ENCODE data around the gene HBM. TPM values are rescaled to one million over a fixed set of nuclear protein-coding genes. Genes with fewer than 3 reads are reported as not detected.
"Not testable (repeated sequence)": the region's sequence is repeated elsewhere in the genome, so short reads cannot be mapped to it uniquely, and the experiment has no call there.

The HBM gene
- polyA plus RNA-seq, 4 donors = 1.5 to 29.2 (median 3.6) TPM

DNA sequence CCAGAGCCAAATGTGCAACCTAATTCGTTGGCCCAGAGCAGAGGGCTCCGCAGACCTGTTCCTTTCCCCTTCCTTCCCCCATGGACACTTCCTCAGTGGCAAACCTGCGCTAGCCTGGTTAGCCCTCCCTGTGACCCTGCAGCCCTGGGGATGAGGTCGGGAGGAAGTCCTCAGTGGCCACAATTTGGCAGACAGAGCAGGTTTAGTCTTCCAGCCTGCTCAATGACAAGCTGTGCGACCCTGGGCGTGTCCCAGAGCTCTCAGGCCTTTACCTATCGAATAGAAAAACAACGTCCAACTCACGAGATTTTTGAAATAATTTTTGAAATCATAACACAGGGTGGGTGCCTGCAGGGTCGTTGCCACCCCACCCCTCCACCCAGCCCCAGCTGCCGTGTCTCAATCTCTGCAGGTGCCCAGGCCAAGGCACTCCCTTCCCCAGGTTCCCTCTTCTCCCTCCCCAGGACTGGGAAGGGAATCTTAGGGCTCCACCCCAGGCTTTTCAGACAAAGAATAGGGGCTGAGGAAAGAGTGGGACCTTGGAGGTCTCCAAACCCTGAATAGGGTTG, 1.4 kb downstream of the HBM start:
- no peak for DNase-seq (ENCODE audit: low read depth in 4 of 4, low spot score in 3 of 4)

DNA sequence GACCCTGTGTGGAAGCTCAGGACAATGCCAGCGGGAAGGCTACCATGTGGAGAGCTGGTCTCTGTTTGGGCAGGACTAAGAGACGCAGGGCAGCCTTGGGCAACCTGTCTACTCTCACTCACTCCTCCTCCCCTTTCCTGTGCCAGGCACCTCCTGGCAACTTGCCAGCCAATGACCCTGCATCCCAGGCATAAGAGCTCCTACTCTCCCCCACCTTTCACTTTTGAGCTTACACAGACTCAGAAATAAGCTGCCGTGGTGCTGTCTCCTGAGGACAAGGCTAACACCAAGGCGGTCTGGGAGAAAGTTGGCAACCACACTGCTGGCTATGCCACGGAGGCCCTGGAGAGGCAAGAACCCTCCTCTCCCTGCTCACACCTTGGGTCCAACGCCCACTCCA, 2.6 kb downstream of the HBM start:
- DNase-seq (ENCODE audit: low read depth in 4 of 4, low spot score in 3 of 4) = no peak

DNA sequence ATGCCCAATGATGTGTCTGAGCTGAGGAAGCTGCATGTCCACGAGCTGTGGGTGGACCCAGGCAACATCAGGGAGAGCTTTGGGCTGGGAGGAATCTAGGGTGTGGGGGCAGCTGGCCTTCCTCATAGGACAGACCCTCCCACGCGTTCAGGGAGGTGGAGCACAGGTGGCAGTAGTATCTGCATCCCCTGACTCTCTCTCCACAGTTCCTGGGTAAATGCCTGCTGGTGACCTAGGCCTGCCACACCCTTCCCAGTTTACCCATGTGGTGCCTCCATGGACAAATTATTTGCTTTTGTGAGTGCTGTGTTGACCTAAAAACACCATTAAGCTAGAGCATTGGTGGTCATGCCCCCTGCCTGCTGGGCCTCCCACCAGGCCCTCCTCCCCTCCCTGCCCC, 3.2 kb downstream of the HBM start:
- DNase-seq (ENCODE audit: low read depth in 4 of 4, low spot score in 3 of 4) = no peak

DNA sequence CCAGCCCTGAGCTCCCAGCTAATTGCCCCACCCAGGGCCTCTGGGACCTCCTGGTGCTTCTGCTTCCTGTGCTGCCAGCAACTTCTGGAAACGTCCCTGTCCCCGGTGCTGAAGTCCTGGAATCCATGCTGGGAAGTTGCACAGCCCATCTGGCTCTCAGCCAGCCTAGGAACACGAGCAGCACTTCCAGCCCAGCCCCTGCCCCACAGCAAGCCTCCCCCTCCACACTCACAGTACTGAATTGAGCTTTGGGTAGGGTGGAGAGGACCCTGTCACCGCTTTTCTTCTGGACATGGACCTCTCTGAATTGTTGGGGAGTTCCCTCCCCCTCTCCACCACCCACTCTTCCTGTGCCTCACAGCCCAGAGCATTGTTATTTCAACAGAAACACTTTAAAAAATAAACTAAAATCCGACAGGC, 4.3 kb downstream of the HBM start:
- DNase-seq (ENCODE audit: low read depth in 4 of 4, low spot score in 3 of 4) = not testable (repeated sequence)

DNA sequence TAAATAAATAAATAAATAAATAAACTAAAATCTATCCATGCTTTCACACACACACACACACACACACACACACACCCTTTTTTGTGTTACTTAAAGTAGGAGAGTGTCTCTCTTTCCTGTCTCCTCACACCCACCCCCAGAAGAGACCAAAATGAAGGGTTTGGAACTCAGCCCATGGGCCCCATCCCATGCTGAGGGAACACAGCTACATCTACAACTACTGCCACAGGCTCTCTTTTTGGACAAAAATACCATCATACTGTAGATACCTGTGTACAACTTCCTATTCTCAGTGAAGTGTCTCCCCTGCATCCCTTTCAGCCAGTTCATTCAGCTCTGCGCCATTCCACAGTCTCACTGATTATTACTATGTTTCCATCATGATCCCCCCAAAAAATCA, 5.0 kb downstream of the HBM start:
- no peak for DNase-seq (ENCODE audit: low read depth in 4 of 4, low spot score in 3 of 4)

DNA sequence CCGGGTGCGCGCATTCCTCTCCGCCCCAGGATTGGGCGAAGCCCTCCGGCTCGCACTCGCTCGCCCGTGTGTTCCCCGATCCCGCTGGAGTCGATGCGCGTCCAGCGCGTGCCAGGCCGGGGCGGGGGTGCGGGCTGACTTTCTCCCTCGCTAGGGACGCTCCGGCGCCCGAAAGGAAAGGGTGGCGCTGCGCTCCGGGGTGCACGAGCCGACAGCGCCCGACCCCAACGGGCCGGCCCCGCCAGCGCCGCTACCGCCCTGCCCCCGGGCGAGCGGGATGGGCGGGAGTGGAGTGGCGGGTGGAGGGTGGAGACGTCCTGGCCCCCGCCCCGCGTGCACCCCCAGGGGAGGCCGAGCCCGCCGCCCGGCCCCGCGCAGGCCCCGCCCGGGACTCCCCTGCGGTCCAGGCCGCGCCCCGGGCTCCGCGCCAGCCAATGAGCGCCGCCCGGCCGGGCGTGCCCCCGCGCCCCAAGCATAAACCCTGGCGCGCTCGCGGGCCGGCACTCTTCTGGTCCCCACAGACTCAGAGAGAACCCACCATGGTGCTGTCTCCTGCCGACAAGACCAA, 6.7 kb downstream of the HBM start, which contains the start of gene HBA2:
TSS of gene HBA2 (plus strand) at position 503 of the 568 bp plus-strand sequence. CDS start at position 540, 37 bp downstream.
- DNase-seq (ENCODE audit: low read depth in 4 of 4, low spot score in 3 of 4) = not testable (repeated sequence)

DNA sequence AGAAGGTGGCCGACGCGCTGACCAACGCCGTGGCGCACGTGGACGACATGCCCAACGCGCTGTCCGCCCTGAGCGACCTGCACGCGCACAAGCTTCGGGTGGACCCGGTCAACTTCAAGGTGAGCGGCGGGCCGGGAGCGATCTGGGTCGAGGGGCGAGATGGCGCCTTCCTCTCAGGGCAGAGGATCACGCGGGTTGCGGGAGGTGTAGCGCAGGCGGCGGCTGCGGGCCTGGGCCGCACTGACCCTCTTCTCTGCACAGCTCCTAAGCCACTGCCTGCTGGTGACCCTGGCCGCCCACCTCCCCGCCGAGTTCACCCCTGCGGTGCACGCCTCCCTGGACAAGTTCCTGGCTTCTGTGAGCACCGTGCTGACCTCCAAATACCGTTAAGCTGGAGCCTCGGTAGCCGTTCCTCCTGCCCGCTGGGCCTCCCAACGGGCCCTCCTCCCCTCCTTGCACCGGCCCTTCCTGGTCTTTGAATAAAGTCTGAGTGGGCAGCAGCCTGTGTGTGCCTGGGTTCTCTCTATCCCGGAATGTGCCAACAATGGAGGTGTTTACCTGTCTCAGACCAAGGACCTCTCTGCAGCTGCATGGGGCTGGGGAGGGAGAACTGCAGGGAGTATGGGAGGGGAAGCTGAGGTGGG, 7.6 kb downstream of the HBM start:
- DNase-seq (ENCODE audit: low read depth in 4 of 4, low spot score in 3 of 4) = not testable (repeated sequence)

DNA sequence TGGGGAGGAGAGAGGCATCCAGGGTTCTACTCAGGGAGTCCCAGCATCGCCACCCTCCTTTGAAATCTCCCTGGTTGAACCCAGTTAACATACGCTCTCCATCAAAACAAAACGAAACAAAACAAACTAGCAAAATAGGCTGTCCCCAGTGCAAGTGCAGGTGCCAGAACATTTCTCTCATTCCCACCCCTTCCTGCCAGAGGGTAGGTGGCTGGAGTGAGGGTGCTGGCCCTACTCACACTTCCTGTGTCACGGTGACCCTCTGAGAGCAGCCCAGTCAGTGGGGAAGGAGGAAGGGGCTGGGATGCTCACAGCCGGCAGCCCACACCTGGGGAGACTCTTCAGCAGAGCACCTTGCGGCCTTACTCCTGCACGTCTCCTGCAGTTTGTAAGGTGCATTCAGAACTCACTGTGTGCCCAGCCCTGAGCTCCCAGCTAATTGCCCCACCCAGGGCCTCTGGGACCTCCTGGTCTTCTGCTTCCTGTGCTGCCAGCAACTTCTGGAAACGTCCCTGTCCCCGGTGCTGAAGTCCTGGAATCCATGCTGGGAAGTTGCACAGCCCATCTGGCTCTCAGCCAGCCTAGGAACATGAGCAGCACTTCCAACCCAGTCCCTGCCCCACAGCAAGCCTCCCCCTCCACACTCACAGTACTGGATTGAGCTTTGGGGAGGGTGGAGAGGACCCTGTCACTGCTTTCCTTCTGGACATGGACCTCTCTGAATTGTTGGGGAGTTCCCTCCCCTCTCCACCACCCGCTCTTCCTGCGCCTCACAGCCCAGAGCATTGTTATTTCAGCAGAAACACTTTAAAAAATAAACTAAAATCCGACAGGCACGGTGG, 8.4 kb downstream of the HBM start:
- DNase-seq (ENCODE audit: low read depth in 4 of 4, low spot score in 3 of 4) = not testable (repeated sequence)

DNA sequence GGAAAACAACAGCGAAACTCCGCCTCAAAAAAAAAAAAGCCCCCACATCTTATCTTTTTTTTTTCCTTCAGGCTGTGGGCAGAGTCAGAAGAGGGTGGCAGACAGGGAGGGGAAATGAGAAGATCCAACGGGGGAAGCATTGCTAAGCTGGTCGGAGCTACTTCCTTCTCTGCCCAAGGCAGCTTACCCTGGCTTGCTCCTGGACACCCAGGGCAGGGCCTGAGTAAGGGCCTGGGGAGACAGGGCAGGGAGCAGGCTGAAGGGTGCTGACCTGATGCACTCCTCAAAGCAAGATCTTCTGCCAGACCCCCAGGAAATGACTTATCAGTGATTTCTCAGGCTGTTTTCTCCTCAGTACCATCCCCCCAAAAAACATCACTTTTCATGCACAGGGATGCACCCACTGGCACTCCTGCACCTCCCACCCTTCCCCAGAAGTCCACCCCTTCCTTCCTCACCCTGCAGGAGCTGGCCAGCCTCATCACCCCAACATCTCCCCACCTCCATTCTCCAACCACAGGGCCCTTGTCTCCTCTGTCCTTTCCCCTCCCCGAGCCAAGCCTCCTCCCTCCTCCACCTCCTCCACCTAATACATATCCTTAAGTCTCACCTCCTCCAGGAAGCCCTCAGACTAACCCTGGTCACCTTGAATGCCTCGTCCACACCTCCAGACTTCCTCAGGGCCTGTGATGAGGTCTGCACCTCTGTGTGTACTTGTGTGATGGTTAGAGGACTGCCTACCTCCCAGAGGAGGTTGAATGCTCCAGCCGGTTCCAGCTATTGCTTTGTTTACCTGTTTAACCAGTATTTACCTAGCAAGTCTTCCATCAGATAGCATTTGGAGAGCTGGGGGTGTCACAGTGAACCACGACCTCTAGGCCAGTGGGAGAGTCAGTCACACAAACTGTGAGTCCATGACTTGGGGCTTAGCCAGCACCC, 9.5 kb downstream of the HBM start:
- DNase-seq (ENCODE audit: low read depth in 4 of 4, low spot score in 3 of 4) = no peak

DNA sequence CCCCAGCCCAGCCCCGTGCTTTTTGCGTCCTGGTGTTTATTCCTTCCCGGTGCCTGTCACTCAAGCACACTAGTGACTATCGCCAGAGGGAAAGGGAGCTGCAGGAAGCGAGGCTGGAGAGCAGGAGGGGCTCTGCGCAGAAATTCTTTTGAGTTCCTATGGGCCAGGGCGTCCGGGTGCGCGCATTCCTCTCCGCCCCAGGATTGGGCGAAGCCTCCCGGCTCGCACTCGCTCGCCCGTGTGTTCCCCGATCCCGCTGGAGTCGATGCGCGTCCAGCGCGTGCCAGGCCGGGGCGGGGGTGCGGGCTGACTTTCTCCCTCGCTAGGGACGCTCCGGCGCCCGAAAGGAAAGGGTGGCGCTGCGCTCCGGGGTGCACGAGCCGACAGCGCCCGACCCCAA, 10.2 kb downstream of the HBM start:
- not testable (repeated sequence) for DNase-seq (ENCODE audit: low read depth in 4 of 4, low spot score in 3 of 4)

DNA sequence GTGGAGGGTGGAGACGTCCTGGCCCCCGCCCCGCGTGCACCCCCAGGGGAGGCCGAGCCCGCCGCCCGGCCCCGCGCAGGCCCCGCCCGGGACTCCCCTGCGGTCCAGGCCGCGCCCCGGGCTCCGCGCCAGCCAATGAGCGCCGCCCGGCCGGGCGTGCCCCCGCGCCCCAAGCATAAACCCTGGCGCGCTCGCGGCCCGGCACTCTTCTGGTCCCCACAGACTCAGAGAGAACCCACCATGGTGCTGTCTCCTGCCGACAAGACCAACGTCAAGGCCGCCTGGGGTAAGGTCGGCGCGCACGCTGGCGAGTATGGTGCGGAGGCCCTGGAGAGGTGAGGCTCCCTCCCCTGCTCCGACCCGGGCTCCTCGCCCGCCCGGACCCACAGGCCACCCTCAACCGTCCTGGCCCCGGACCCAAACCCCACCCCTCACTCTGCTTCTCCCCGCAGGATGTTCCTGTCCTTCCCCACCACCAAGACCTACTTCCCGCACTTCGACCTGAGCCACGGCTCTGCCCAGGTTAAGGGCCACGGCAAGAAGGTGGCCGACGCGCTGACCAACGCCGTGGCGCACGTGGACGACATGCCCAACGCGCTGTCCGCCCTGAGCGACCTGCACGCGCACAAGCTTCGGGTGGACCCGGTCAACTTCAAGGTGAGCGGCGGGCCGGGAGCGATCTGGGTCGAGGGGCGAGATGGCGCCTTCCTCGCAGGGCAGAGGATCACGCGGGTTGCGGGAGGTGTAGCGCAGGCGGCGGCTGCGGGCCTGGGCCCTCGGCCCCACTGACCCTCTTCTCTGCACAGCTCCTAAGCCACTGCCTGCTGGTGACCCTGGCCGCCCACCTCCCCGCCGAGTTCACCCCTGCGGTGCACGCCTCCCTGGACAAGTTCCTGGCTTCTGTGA, 11.0 kb downstream of the HBM start, which contains the start of gene HBA1:
TSS of gene HBA1 (plus strand) at position 204 of the 906 bp plus-strand sequence. CDS start at position 241, 37 bp downstream.
- DNase-seq (ENCODE audit: low read depth in 4 of 4, low spot score in 3 of 4) = not testable (repeated sequence)

DNA sequence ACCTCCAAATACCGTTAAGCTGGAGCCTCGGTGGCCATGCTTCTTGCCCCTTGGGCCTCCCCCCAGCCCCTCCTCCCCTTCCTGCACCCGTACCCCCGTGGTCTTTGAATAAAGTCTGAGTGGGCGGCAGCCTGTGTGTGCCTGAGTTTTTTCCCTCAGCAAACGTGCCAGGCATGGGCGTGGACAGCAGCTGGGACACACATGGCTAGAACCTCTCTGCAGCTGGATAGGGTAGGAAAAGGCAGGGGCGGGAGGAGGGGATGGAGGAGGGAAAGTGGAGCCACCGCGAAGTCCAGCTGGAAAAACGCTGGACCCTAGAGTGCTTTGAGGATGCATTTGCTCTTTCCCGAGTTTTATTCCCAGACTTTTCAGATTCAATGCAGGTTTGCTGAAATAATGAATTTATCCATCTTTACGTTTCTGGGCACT, 11.6 kb downstream of the HBM start:
- no peak for DNase-seq (ENCODE audit: low read depth in 4 of 4, low spot score in 3 of 4)

DNA sequence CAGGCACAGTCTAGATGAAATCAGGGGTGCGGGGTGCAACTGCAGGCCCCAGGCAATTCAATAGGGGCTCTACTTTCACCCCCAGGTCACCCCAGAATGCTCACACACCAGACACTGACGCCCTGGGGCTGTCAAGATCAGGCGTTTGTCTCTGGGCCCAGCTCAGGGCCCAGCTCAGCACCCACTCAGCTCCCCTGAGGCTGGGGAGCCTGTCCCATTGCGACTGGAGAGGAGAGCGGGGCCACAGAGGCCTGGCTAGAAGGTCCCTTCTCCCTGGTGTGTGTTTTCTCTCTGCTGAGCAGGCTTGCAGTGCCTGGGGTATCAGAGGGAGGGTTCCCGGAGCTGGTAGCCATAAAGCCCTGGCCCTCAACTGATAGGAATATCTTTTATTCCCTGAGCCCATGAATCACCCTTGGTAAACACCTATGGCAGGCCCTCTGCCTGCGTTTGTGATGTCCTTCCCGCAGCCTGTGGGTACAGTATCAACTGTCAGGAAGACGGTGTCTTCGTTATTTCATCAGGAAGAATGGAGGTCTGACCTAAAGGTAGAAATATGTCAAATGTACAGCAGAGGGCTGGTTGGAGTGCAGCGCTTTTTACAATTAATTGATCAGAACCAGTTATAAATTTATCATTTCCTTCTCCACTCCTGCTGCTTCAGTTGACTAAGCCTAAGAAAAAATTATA, 12.3 kb downstream of the HBM start:
- no peak for DNase-seq (ENCODE audit: low read depth in 4 of 4, low spot score in 3 of 4)

DNA sequence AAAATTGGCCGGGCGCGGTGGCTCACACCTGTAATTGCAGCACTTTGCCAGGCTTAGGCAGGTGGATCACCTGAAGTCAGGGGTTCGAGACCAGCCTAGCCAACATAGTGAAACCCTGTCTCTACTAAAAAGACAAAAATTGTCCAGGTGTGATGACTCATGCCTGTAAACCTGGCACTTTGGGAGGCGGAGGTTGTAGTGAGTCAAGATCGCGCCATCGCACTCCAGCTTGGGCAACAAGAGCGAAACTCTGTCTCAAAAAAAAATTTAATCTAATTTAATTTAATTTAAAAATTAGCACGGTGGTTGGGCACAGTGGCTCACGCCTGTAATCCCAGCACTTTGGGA, 12.9 kb downstream of the HBM start:
- no peak for DNase-seq (ENCODE audit: low read depth in 4 of 4, low spot score in 3 of 4)

DNA sequence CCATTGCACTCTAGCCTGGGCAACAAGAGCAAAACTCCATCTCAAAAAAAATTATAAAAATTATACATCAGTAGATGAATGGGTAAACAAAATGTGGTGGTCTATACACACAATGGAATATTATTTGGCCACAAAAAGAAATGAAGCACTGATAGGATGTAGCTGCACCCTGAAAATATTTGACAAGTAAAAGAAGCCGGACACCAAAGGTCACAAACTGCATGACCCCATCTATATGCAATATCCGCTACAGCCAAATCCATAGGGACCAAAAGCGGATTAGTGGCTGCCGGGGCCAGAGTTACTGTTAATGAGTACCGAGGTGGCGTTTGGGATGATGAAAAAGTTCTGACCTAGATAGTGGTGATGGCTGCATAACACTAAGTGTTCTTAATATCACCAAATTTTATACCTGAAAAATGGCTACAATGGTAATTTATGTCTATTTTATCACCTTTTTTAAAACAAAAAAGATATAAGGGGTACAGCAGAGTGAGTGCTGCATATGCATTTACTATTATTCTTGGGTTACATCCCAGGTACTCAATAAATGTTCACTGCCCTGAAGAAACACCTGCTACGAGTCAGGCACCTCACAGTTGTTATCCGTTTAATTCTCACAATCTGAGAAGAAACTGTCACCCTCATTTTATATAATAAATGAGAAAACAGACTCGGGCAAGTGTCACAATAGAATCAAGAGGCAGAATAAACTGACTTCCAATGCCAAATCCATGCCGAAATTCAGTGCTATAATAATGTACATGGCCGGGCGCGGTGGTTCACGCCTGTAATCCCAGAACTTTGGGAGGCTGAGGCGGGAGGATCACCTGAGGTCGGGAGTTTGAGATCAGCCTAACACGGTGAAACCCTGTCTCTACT, 13.7 kb downstream of the HBM start:
- no peak for DNase-seq (ENCODE audit: low read depth in 4 of 4, low spot score in 3 of 4)

DNA sequence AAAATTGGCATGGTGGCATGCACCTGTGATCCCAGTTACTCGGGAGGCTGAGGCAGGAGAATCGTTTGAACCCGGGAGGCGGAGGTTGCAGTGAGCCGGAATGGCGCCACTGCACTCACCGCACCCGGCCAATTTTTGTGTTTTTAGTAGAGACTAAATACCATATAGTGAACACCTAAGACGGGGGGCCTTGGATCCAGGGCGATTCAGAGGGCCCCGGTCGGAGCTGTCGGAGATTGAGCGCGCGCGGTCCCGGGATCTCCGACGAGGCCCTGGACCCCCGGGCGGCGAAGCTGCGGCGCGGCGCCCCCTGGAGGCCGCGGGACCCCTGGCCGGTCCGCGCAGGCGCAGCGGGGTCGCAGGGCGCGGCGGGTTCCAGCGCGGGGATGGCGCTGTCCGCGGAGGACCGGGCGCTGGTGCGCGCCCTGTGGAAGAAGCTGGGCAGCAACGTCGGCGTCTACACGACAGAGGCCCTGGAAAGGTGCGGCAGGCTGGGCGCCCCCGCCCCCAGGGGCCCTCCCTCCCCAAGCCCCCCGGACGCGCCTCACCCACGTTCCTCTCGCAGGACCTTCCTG, 14.4 kb downstream of the HBM start, which contains the start of gene HBQ1:
TSS of gene HBQ1 (plus strand) at position 359 of the 575 bp plus-strand sequence. CDS start at position 387, 28 bp downstream.
- no peak for DNase-seq (ENCODE audit: low read depth in 4 of 4, low spot score in 3 of 4)

All from left renal pelvis (tissue), 4 donors.